Eye (tissue), 1 donor: ENCODE measurements around the gene ATPAF2.

Experiments used
- DNase-seq: peaks from one replicate; pipeline ENCODE4 v3.0.0-alpha.2; 2015

Gene ATPAF2

GRCh38 chr17:17985153-17985552 is 53.8 kb downstream of the ATPAF2 start:
- no peak for DNase-seq

- DNase-seq: peak; percentile 88
Observed at GRCh38 chr17:17983776-17984175, 55.2 kb downstream of the ATPAF2 start.

- no peak for DNase-seq
Observed at GRCh38 chr17:17983376-17983775, 55.6 kb downstream of the ATPAF2 start.

GRCh38 chr17:17982801-17983200 is 56.2 kb downstream of the ATPAF2 start:
- DNase-seq: no peak

- DNase-seq: no peak
Observed at GRCh38 chr17:17981330-17981729, 57.6 kb downstream of the ATPAF2 start.

GRCh38 chr17:17979778-17980177 is 59.2 kb downstream of the ATPAF2 start:
- DNase-seq: no peak

- DNase-seq: no peak
Observed at GRCh38 chr17:17978481-17979424, 60.2 kb downstream of the ATPAF2 start.

GRCh38 chr17:17976931-17977570 is 61.9 kb downstream of the ATPAF2 start:
- DNase-seq: no peak

GRCh38 chr17:17975436-17975835 is 63.5 kb downstream of the ATPAF2 start:
- no peak for DNase-seq

- DNase-seq: no peak
Observed at GRCh38 chr17:17972952-17973254, 66.1 kb downstream of the ATPAF2 start.

- peak; percentile 100 for DNase-seq
Observed at GRCh38 chr17:17972126-17972951, 66.6 kb downstream of the ATPAF2 start, which contains the start of the genes DRC3 and TOM1L2. Gene DRC3, plus strand, starts transcription at chr17:17972862. Its CDS starts 4,737 bp downstream, at chr17:17977599. Gene TOM1L2, minus strand, starts transcription at chr17:17972400. Its CDS starts 87 bp downstream, at chr17:17972313.

GRCh38 chr17:17971431-17972125 is 67.4 kb downstream of the ATPAF2 start:
- peak; percentile 33 for DNase-seq

GRCh38 chr17:17970699-17971430 is 68.1 kb downstream of the ATPAF2 start:
- no peak for DNase-seq
